GM19025 (cell line): ENCODE results near the gene MAK.
"Not testable (repeated sequence)": the region's sequence is repeated elsewhere in the genome, so short reads cannot be mapped to it uniquely, and the experiment has no call there.

Experiments
- ATAC-seq: cut with Tn5 transposase; IDR thresholded peaks from one replicate; pipeline ENCODE4 v1.9.1; 2021; ENCODE audit warnings: mild to moderate bottlenecking, low read depth, moderate library complexity; ENCODE audit not compliant: unreplicated experiment

The MAK gene

GRCh38 chr6:10733863-10734262 is 104.5 kb downstream of the MAK start:
- no peak for ATAC-seq

DNA sequence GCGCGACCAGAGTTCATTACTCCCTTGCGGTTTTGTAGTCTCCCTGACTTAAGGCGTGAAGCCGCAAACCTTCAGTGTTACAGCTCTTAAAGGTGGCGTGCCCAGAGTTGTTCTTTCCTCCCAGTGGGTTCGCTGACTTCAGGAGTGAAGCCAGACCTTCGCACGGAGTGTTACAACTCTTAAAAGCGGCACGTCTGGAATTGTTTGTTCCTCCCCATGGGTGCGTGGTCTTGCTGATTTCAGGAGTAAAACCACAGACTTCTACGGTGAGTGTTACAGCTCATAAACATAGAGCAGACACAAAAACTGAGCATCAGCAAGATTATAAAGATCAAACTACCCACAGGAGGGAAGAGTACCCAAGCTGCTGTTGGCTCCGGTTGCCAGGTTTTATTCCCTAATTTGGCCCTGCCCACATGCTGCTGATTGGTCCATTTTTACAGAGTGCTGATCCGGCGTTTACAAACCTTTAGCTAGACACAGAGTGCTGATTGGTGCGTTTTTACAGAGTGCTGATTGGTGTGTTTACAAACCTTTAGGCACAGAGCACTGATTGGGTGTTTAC is 105.1 kb downstream of the MAK start:
- no peak for ATAC-seq

DNA sequence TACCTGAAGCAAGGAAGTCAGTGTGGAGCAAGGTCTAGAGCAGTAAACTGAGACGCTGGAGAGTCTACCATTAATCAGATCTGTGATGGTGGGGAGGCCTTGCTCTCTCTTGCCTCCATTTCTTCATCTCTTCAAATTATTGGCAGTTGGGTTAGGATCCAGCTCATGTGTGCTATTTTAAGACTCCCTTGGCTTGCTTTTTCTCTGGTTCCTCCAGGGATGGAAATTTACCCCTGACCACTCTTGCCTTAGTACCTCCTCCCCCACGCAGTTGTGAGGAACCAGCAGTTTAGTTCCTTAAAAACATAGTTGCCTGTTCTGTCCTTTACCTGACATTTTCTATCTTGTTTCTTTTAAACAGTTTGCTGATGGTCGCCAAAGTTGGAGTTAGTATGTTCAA is 108.1 kb downstream of the MAK start:
- ATAC-seq = no peak

GRCh38 chr6:10725716-10726115 is 112.6 kb downstream of the MAK start:
- no peak for ATAC-seq

- no peak for ATAC-seq
Measured at GRCh38 chr6:10725044-10725443, 113.3 kb downstream of the MAK start.

DNA sequence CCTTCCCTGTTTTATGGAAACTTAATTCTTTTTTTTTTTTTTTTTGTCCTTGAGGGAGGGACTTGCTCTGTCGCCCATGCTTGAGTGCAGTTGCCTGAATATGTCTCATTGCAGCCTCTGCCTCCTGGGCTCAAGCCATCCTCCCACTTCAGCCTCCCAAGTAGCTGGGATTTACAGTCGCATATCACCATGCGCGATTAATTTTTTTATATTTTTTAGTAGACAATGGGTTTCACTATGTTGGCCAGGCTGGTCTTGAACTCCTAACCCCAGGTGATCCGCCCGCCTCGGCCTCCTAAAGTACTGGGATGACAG is 114.8 kb downstream of the MAK start:
- ATAC-seq = no peak

DNA sequence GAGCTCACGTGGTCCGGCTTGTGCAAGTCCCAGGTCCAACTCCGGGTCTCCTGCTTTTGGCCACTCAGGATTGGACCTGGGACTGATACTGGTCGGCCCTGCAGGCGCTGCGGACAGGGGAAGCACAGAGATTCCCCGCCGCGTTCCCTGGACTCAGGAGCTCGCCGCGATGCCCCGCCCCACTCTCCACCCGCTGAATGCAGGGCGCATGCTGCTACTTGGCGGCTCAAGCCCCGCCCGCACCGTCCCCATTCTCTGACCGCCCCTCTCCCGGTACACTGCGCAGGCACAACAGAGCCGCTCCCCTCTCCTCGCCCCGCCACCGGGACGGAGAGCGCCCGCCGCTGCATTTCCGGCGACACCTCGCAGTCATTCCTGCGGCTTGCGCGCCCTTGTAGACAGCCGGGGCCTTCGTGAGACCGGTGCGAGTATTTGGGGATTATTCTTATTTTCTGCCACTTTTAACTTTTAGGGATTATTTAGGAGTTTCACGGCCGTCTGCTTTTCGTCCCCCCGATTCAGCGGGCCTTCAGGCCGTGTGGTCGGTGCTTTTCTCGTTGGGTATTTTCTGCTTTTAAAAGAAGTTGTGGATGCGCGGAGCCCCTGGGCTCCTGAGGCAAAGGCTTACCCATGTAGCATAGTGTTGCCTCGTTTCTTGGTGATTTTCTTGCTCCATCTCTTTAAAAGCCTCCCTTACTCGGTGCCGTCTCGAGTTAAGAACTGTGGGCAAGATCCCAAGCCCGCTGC is 115.3 kb downstream of the MAK start, which contains the start of gene TMEM14C:
Gene TMEM14C, plus strand, starts transcription at position 251 of the 747 bp plus-strand sequence. CDS start 1,544 bp downstream, outside the sequence.
- ATAC-seq = peak; percentile 98

- no peak for ATAC-seq
Measured at GRCh38 chr6:10722570-10722819, 115.8 kb downstream of the MAK start.

DNA sequence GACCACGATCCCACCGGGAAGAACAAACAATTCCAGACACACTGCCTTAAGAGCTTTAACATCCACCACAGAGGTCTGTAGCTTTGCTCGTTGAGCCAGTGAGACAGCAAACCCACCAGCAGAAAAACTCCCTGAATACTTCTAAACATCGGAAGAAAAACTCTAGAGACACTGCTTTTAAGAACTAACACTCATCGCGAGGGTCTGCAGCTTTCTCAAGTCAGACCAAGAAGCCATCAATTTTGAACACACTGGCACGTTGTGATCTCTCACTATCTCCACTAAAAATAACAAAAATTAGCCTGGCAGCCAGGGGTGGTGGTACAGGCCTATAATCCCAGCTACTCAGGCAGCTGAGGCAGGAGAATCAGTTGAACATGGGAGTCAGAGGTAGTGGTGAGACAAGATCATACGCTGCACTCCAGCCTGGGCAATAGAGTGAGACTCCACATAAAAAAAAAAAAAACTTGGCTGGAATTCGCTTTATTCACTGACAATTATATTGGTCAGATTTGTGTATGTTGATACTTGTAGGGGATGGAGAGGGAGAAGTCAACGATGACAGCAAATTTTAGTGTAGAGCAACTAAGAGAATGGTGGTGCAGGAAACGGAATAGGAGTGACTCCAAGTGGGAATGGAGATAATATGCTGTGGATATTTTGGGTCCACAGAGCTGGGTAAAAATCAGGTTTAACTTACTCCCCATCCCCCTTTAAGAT is 116.3 kb downstream of the MAK start:
- no peak for ATAC-seq

DNA sequence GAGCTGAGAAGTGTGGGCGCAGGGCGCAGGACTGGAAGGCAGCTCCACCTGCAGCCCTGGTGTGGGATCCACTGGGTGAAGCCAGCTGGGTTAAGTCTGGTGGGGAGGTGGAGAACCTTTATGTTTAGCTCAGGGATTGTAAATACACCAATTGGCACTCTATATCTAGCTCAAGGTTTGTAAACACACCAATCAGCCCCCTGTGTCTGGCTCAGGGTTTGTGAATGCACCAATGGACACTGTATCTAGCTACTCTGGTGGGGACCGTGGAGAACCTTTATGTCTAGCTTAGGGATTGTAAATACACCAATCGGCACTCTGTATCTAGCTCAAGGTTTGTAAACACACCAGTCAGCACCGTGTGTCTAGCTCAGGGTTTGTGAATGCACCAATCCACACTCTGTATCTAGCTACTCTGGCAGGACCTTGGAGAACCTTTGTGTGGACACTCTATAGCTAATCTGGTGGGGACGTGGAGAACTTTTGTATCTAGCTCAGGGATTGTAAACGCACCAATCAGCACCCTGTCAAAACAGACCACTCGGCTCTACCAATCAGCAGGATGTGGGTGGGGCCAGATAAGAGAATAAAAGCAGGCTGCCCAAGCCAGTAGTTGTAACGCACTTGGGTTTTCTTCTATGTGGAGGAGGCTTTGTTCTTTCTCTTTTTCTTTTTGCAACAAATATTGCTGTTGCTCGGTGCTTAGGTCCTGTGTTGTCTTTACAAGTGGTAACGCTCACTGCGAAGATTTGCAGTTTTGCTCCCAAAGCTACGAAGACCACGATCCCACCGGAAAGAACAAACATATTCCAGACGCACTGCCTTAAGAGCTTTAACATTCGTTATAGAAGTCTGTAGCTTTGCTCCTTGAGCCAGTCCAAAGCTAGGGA is 117.1 kb downstream of the MAK start:
- not testable (repeated sequence) for ATAC-seq

- no peak for ATAC-seq
Measured at GRCh38 chr6:10720265-10720959, 117.9 kb downstream of the MAK start.

GRCh38 chr6:10719964-10720264 is 118.4 kb downstream of the MAK start:
- no peak for ATAC-seq

DNA sequence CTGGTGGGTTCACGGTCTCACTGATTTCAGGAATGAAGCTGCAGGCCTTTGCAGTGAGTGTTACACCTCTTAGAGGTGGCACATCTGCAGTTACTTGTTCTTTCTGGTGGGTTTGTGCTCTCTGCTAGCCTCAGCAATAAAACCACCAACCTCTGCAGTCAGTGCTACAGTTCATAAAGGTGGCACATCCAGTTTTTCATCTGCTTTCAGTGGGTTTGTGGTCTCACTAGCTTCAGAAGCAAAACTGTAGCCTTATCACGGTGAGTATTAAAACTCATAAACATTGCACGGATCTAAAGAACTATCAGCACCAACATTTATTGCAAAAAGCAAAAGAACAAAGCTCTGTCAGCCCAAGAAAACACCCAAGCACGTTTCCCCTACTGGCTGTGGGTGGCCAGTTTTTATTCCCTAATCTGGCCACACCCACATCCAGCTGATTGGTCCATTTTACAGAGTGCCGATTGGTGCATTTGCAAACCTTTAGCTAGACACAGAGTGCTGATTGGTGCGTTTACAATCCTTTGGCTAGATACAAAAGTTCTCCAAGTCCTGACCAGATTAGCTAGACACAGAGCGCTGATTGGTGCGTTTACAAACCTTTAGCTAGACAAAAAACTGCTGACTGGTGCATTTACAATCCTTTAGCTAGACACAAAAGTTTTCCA is 118.9 kb downstream of the MAK start:
- no peak for ATAC-seq

DNA sequence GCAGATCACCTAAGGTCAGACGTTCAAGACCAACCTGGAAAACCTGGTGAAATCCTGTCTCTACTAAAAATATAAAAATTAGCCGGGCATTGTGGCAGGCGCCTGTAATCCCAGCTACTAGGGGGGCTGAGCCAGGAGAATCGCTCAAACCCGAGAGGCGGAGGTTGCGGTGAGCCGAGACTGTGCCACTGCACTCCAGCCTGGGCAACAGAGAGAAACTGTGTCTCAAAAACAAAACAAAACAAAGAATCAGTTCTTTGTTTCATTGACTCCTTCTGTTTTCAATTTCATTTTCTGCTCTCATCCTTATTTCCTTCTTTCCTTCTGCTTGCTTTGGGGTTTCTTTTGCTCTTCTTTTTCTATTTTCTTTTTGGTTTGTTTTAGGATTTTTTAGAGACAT is 124.4 kb downstream of the MAK start:
- no peak for ATAC-seq
